Endothelial cell (in vitro differentiated cells): Measurements from ENCODE around the gene PDGFRB. TPM values are rescaled to one million over a fixed set of nuclear protein-coding genes. Genes with fewer than 3 reads are reported as not detected.

Experiments
- DNase-seq: peaks from one replicate; pipeline ENCODE4 v3.0.0; 2021; ENCODE audit warnings: low spot score
- H3K27ac Mint-ChIP-seq: one replicate; pipeline ENCODE4 v1.8.0; 2021; ENCODE audit warnings: mixed read lengths, inconsistent platforms; ENCODE audit not compliant: unreplicated experiment
- H3K27me3 Mint-ChIP-seq: one replicate; pipeline ENCODE4 v1.8.0; 2021; ENCODE audit warnings: mild to moderate bottlenecking, moderate library complexity, mixed read lengths, inconsistent platforms; ENCODE audit not compliant: unreplicated experiment
- H3K36me3 Mint-ChIP-seq: one replicate; pipeline ENCODE4 v1.8.0; 2021; ENCODE audit warnings: mild to moderate bottlenecking, low read depth, mixed read lengths, inconsistent platforms; ENCODE audit not compliant: unreplicated experiment
- H3K4me1 Mint-ChIP-seq: one replicate; pipeline ENCODE4 v1.8.0; 2021; ENCODE audit warnings: mild to moderate bottlenecking, mixed read lengths, inconsistent platforms; ENCODE audit not compliant: unreplicated experiment
- H3K4me3 Mint-ChIP-seq: one replicate; pipeline ENCODE4 v1.8.0; 2021; ENCODE audit warnings: mild to moderate bottlenecking, mixed read lengths, inconsistent platforms; ENCODE audit not compliant: unreplicated experiment
- H3K9me3 Mint-ChIP-seq: one replicate; pipeline ENCODE4 v1.8.0; 2021; ENCODE audit warnings: mixed read lengths, inconsistent platforms; ENCODE audit not compliant: unreplicated experiment
- CTCF ChIP-seq: fragments of 200-600 bp; sonication (generic); IDR thresholded peaks from one replicate; pipeline ENCODE4 v1.5.0; 2021; ENCODE audit warnings: antibody characterized with exemption; ENCODE audit not compliant: unreplicated experiment
- total RNA-seq: library from RNA; stranded (reverse); fragmentation: NEBNext Ultra II Directional; extraction: Animal tissue kit (Norgen Biotek cat#: 25700); gene quantifications from one replicate; pipeline ENCODE4 v1.2.1, GENCODE V29; 2021; ENCODE audit not compliant: unreplicated experiment

PDGFRB gene
- total RNA-seq, 1 donor from 2014 or later = 23.7 TPM

- Mint-ChIP-seq H3K36me3 (peaks cover 6% of the 10 kb centered on the region), H3K4me3 (no peak overlapping the region), H3K4me1 (peaks cover 22% of the 10 kb centered on the region), H3K27me3 (peaks cover 24% of the 10 kb centered on the region), H3K27ac (no peak overlapping the region), H3K9me3 (no peaks in the 10 kb centered on the region)
- DNase-seq = peak; percentile 97
- TF ChIP-seq CTCF = peak; percentile 88
These were observed 5.8 kb upstream of the PDGFRB start for GRCh38 chr5:150161242-150162141.

- no peak for DNase-seq
- Mint-ChIP-seq H3K27me3 (peaks cover 18% of the 10 kb centered on the region), H3K9me3 (no peaks in the 10 kb centered on the region), H3K4me3 (no peak overlapping the region), H3K27ac (no peak overlapping the region), H3K4me1 (peaks cover 24% of the 10 kb centered on the region), H3K36me3 (peaks cover 5% of the 10 kb centered on the region)
- TF ChIP-seq CTCF = no peak
These were observed 4.9 kb upstream of the PDGFRB start for GRCh38 chr5:150160448-150161081.

GRCh38 chr5:150159741-150160179 is 4.1 kb upstream of the PDGFRB start:
- no peak for DNase-seq
- peaks cover 21% of the 10 kb centered on the region for H3K4me1 Mint-ChIP-seq
- H3K9me3 Mint-ChIP-seq = no peaks in the 10 kb centered on the region
- no peak overlapping the region for H3K4me3 Mint-ChIP-seq
- peaks cover 15% of the 10 kb centered on the region for H3K27me3 Mint-ChIP-seq
- H3K27ac Mint-ChIP-seq = no peak overlapping the region
- H3K36me3 Mint-ChIP-seq = peaks cover 4% of the 10 kb centered on the region
- no peak for TF ChIP-seq CTCF

- no peak overlapping the region for H3K4me3 Mint-ChIP-seq
- H3K36me3 Mint-ChIP-seq = peaks cover 8% of the 10 kb centered on the region
- DNase-seq = no peak
- H3K27ac Mint-ChIP-seq = no peak overlapping the region
- peaks cover 11% of the 10 kb centered on the region for H3K27me3 Mint-ChIP-seq
- peaks cover 19% of the 10 kb centered on the region for H3K4me1 Mint-ChIP-seq
- H3K9me3 Mint-ChIP-seq = no peaks in the 10 kb centered on the region
- no peak for TF ChIP-seq CTCF
These were observed 3.4 kb upstream of the PDGFRB start for GRCh38 chr5:150159031-150159430.
